ENCODE results near the gene NME9. TPM values are rescaled to one million over a fixed set of nuclear protein-coding genes. Genes with fewer than 3 reads are reported as not detected.

Gene NME9
- total and polyA plus RNA-seq, 2 of the 4 experiments (the other 2 are of a cell fraction) = not detected

- H3K9ac ChIP-seq (ENCODE audit: low read depth, low read length) = no peak overlapping the region
- no peak overlapping the region for H2BK5ac ChIP-seq (ENCODE audit: low read depth, low read length, poor library complexity, severe bottlenecking)
- H2BK120ac ChIP-seq (ENCODE audit: low read depth, low read length) = no peak overlapping the region
- dilution Hi-C loops (cut with HindIII; ENCODE audit: low sequenced_read_pairs, unreplicated experiment) (no loop called here), intact Hi-C loops (cut with micrococcal nuclease) (no loop called here), in situ Hi-C loops (cut with MboI; ENCODE audit: low sequenced_read_pairs) (no loop called here)
- H4K8ac ChIP-seq (ENCODE audit: low read depth in 2 of 2, low read length in 2 of 2) = no peak overlapping the region
- H3K27me3 ChIP-seq (ENCODE audit: control insufficient read depth, insufficient read depth, low read length) = no peaks in the 10 kb centered on the region
- no peaks in the 10 kb centered on the region for H3K9me3 ChIP-seq (ENCODE audit: control insufficient read depth, insufficient read depth, low read length)
- H2BK20ac ChIP-seq (ENCODE audit: low read depth, low read length) = no peak overlapping the region
- no peak overlapping the region for H2BK15ac ChIP-seq (ENCODE audit: low read depth, low read length)
- H2AK5ac ChIP-seq (ENCODE audit: low read depth, low read length) = no peak overlapping the region
- WGBS, 2 experiments (ENCODE audit: extremely low coverage in 2 of 2, insufficient read length in 1 of 2) = 100% methylated on average over 1 to 2 of the region's 5 CpGs
- no peak overlapping the region for H3K4me2 ChIP-seq (ENCODE audit: low read depth, low read length)
- no peak overlapping the region for H3K4me3 ChIP-seq (ENCODE audit: insufficient read depth, low read depth, low read length)
- no peak overlapping the region for H2AFZ ChIP-seq (replicated peaks; ENCODE audit: low read length, poor library complexity)
- no peak overlapping the region for H3K23ac ChIP-seq (ENCODE audit: low read depth, low read length)
- no TSS peak for BruUV-seq (replicated peaks)
- peaks cover 22 to 30% of the 10 kb centered on the region in 2 experiments for H3K79me1 ChIP-seq (ENCODE audit: low read depth in 1 of 2, low read length in 2 of 2)
- H3K4ac ChIP-seq (ENCODE audit: low read depth, low read length) = no peak overlapping the region
- H3K18ac ChIP-seq (ENCODE audit: low read depth, low read length) = no peak overlapping the region
- H4K91ac ChIP-seq (ENCODE audit: insufficient read depth, low read depth, low read length) = no peak overlapping the region
- H3K9me1 ChIP-seq (ENCODE audit: insufficient read depth, low read length) = peaks cover 12% of the 10 kb centered on the region
- H3K56ac ChIP-seq (ENCODE audit: extremely low read depth, insufficient read depth, low read length) = no peak overlapping the region
- H2AK9ac ChIP-seq (replicated peaks; ENCODE audit: low read depth, low read length, poor library complexity) = no peak overlapping the region
- ChIA-PET POLR2A (ENCODE audit: unreplicated experiment) (no interaction called here), CTCF (no interaction called here)
- H3K27ac ChIP-seq (ENCODE audit: insufficient read depth, low read length) = no peak overlapping the region
- no peak for TF ChIP-seq MAFK (IDR thresholded peaks at IDR 0.05; ENCODE audit: low read depth, low read length)
- no peak for TF ChIP-seq USF2 (IDR thresholded peaks at IDR 0.05; ENCODE audit: low read depth, low read length)
- no peak for TF ChIP-seq CEBPB (IDR thresholded peaks at IDR 0.05; ENCODE audit: low read depth, low read length)
- no peak for TF ChIP-seq BHLHE40 (IDR thresholded peaks at IDR 0.05; ENCODE audit: low read depth, low read length)
- TF ChIP-seq CTCF (conservative IDR thresholded peaks at IDR 0.05; ENCODE audit: low read depth, low read length) = no peak
- no peak for TF ChIP-seq RAD21 (IDR thresholded peaks at IDR 0.05; ENCODE audit: low read length)
- TF ChIP-seq CHD1 (IDR thresholded peaks at IDR 0.05; ENCODE audit: low read depth, low read length) = no peak
- TF ChIP-seq NFE2L2 (IDR thresholded peaks at IDR 0.05; ENCODE audit: low read depth, low read length) = no peak
- no peak for TF ChIP-seq SMC3 (IDR thresholded peaks at IDR 0.05; ENCODE audit: low read depth, low read length)
- TF ChIP-seq MXI1 (IDR thresholded peaks at IDR 0.05; ENCODE audit: borderline replicate concordance, low read depth, low read length) = no peak
- no peak for TF ChIP-seq POLR2A (IDR thresholded peaks at IDR 0.05; ENCODE audit: low read depth, low read length)
- no peak for TF ChIP-seq RFX5 (IDR thresholded peaks at IDR 0.05; ENCODE audit: low read depth, low read length)
- TF ChIP-seq FOS (IDR thresholded peaks at IDR 0.05; ENCODE audit: low read depth, low read length) = no peak
- no peak overlapping the region for H4K5ac ChIP-seq (ENCODE audit: low read depth, low read length)
- ATAC-seq (ENCODE audit: low read depth) = no peak
- peaks cover 12% of the 10 kb centered on the region for H3K4me1 ChIP-seq (ENCODE audit: control insufficient read depth, insufficient read depth, low read length)
- no peak overlapping the region for H3K14ac ChIP-seq (replicated peaks; ENCODE audit: low read depth, low read length)
- peaks cover 4% of the 10 kb centered on the region for H3K36me3 ChIP-seq (ENCODE audit: control insufficient read depth, insufficient read depth, low read length)
- no peaks in the 10 kb centered on the region for H4K20me1 ChIP-seq (ENCODE audit: insufficient read depth, low read length)
- DNase-seq = no peak
Observed at GRCh38 chr3:138377804-138378203, 48.2 kb upstream of the NME9 start.

Data from IMR-90 (cell line).